ENCODE measurements around the gene SRPRB.

SRPRB gene

GRCh38 chr3:133805702-133806475 is at the start of gene SRPRB:
TSS of gene SRPRB (plus strand) at chr3:133805815. CDS start at chr3:133805849, 34 bp downstream.
- TF ChIP-seq CTCF (conservative IDR thresholded peaks at IDR 0.05; ENCODE audit: low read length), result no peak
- DNase-seq (ENCODE audit: low read depth), result peak; percentile 91

GRCh38 chr3:133756716-133757694 is 48.6 kb upstream of the SRPRB start:
- H3K4me3 ChIP-seq (ENCODE audit: low read length), result no peak overlapping the region
- TF ChIP-seq CTCF (conservative IDR thresholded peaks at IDR 0.05; ENCODE audit: low read length), result no peak
- no peak for DNase-seq (ENCODE audit: low read depth)

More at GRCh38 chr3:133805702-133806475, at the start of gene SRPRB:
- peak within 1 kb of the TSS; percentile 95 for H3K4me3 ChIP-seq (ENCODE audit: low read length)

- TF ChIP-seq CTCF (conservative IDR thresholded peaks at IDR 0.05; ENCODE audit: low read length), result no peak
- no peak overlapping the region for H3K4me3 ChIP-seq (ENCODE audit: low read length)
- no peak for DNase-seq (ENCODE audit: low read depth)
Measured at GRCh38 chr3:133757701-133758567, 47.7 kb upstream of the SRPRB start.

- no peak for TF ChIP-seq CTCF (conservative IDR thresholded peaks at IDR 0.05; ENCODE audit: low read length)
- H3K4me3 ChIP-seq (ENCODE audit: low read length), result no peak overlapping the region
- DNase-seq (ENCODE audit: low read depth), result no peak
Measured at GRCh38 chr3:133758568-133758928, 47.1 kb upstream of the SRPRB start.

- no peak for DNase-seq (ENCODE audit: low read depth)
- H3K4me3 ChIP-seq (ENCODE audit: low read length), result no peak overlapping the region
- no peak for TF ChIP-seq CTCF (conservative IDR thresholded peaks at IDR 0.05; ENCODE audit: low read length)
Measured at GRCh38 chr3:133758964-133759739, 46.5 kb upstream of the SRPRB start.

- no peak for TF ChIP-seq CTCF (conservative IDR thresholded peaks at IDR 0.05; ENCODE audit: low read length)
- no peak for DNase-seq (ENCODE audit: low read depth)
- no peak overlapping the region for H3K4me3 ChIP-seq (ENCODE audit: low read length)
Measured at GRCh38 chr3:133759740-133760305, 45.8 kb upstream of the SRPRB start.
